Esophagus muscularis mucosa (tissue), 3 donors: Measurements from ENCODE around the gene CETN2.

Experiments used
- POLR2A ChIP-seq: fragments of 450-650 bp; IDR thresholded peaks from one replicate; pipeline ENCODE4 v1.6.1; 2017; ENCODE audit warnings: antibody characterized with exemption, moderate library complexity, mild to moderate bottlenecking, low read depth
- POLR2AphosphoS5 ChIP-seq, 2 donors: sonication (generic); formaldehyde crosslinking; IDR thresholded peaks; one replicate each; pipeline ENCODE4 v1.6.1; 2017; ENCODE audit warnings: antibody characterized with exemption in 2 of 2
- TF ChIP-seq, protein P1 (sequence below), 3 experiments: fragments of 200-600 bp in 2 of 3; fragments of 450-650 bp in 1 of 3; sonication (generic) in 2 of 3; IDR thresholded peaks; one replicate each; pipeline ENCODE4 v1.5.1; 2017 to 2019; ENCODE audit warnings: antibody characterized with exemption in 3 of 3, mild to moderate bottlenecking in 2 of 3, moderate library complexity in 1 of 3

DNA sequence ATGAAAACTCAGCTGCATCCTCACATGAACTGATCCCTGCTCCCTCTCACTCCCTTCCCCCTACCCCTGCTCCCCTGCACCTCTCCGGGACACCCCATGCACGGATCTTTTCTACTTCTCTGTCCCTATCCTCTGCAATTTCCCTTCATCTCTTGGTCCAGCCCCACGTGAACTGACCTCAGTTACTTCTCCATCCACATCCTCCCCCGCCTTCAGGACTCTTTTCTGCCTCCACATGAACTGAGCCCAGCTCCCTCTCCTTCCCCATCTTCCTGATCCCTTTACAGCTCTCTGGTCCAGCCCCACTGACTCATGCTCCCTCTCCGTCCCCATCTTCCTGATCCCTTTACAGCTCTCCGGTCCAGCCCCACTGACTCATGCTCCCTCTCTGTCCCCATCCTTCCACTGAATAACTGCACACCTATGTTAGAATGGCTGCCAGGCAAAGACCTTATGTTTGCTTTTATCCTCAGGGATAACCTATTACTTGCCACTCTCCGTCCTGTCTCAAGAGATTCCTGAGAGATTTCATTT lies 5.6 kb downstream of the CETN2 start:
- TF ChIP-seq, protein P1, sequence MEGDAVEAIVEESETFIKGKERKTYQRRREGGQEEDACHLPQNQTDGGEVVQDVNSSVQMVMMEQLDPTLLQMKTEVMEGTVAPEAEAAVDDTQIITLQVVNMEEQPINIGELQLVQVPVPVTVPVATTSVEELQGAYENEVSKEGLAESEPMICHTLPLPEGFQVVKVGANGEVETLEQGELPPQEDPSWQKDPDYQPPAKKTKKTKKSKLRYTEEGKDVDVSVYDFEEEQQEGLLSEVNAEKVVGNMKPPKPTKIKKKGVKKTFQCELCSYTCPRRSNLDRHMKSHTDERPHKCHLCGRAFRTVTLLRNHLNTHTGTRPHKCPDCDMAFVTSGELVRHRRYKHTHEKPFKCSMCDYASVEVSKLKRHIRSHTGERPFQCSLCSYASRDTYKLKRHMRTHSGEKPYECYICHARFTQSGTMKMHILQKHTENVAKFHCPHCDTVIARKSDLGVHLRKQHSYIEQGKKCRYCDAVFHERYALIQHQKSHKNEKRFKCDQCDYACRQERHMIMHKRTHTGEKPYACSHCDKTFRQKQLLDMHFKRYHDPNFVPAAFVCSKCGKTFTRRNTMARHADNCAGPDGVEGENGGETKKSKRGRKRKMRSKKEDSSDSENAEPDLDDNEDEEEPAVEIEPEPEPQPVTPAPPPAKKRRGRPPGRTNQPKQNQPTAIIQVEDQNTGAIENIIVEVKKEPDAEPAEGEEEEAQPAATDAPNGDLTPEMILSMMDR (IDR thresholded peaks at IDR 0.05), result no peak
- no peak for TF ChIP-seq POLR2A
- no peak for TF ChIP-seq POLR2AphosphoS5 (IDR thresholded peaks at IDR 0.05)
